Chondrocyte (in vitro differentiated cells): ENCODE measurements around the gene CDK5R1. TPM values are rescaled to one million over a fixed set of nuclear protein-coding genes. Genes with fewer than 3 reads are reported as not detected.

Experiments
- DNase-seq: peaks from one replicate; pipeline ENCODE4 v3.0.0; 2021; ENCODE audit warnings: mixed read lengths, low spot score
- H3K27ac Mint-ChIP-seq: one replicate; pipeline ENCODE4 v1.8.0; 2021; ENCODE audit warnings: mild to moderate bottlenecking, moderate library complexity, mixed read lengths; ENCODE audit not compliant: unreplicated experiment
- H3K27me3 Mint-ChIP-seq: 2 replicates; pipeline ENCODE4 v1.8.0; 2021; ENCODE audit warnings: low read depth, mixed read lengths
- H3K36me3 Mint-ChIP-seq: 2 replicates; pipeline ENCODE4 v1.8.0; 2021; ENCODE audit warnings: low read depth, mixed read lengths
- H3K4me1 Mint-ChIP-seq: 2 replicates; pipeline ENCODE4 v1.8.0; 2021; ENCODE audit warnings: low read depth, mild to moderate bottlenecking, mixed read lengths
- H3K4me3 Mint-ChIP-seq: one replicate; pipeline ENCODE4 v1.8.0; 2021; ENCODE audit warnings: mild to moderate bottlenecking, moderate library complexity, mixed read lengths; ENCODE audit not compliant: unreplicated experiment
- H3K9me3 Mint-ChIP-seq: 2 replicates; pipeline ENCODE4 v1.8.0; 2021; ENCODE audit warnings: low read depth, mixed read lengths
- CTCF ChIP-seq: fragments of 200-600 bp; sonication (generic); IDR thresholded peaks from 2 replicates; pipeline ENCODE4 v1.5.0; 2021; ENCODE audit warnings: antibody characterized with exemption, mild to moderate bottlenecking, moderate library complexity
- total RNA-seq: library from RNA; stranded (reverse); gene quantifications from 3 replicates; pipeline ENCODE4 v1.2.1, GENCODE V29; 2021

Gene CDK5R1
- total RNA-seq, 1 donor from 2014 or later: 2.1 TPM

GRCh38 chr17:32529604-32530003 lies 42.8 kb downstream of the CDK5R1 start:
- Mint-ChIP-seq H3K36me3 (peaks cover 10% of the 10 kb centered on the region), H3K4me1 (peaks cover 16% of the 10 kb centered on the region), H3K4me3 (no peak overlapping the region), H3K27ac (no peak overlapping the region), H3K9me3 (no peaks in the 10 kb centered on the region), H3K27me3 (no peaks in the 10 kb centered on the region)
- TF ChIP-seq CTCF: no peak
- DNase-seq: no peak

- peaks cover 15% of the 10 kb centered on the region for H3K4me1 Mint-ChIP-seq
- no peak for TF ChIP-seq CTCF
- H3K9me3 Mint-ChIP-seq: peaks cover 7% of the 10 kb centered on the region
- H3K4me3 Mint-ChIP-seq: no peak overlapping the region
- H3K27me3 Mint-ChIP-seq: no peaks in the 10 kb centered on the region
- peaks cover 12% of the 10 kb centered on the region for H3K36me3 Mint-ChIP-seq
- no peak for DNase-seq
- H3K27ac Mint-ChIP-seq: no peak overlapping the region
These were observed 46.5 kb downstream of the CDK5R1 start for GRCh38 chr17:32533296-32533695.

- H3K27me3 Mint-ChIP-seq: no peaks in the 10 kb centered on the region
- TF ChIP-seq CTCF: no peak
- H3K4me3 Mint-ChIP-seq: no peak overlapping the region
- DNase-seq: no peak
- H3K9me3 Mint-ChIP-seq: peaks cover 14% of the 10 kb centered on the region
- peak overlapping the region; percentile 84 for H3K27ac Mint-ChIP-seq
- peaks cover 15% of the 10 kb centered on the region for H3K4me1 Mint-ChIP-seq
- peaks cover 14% of the 10 kb centered on the region for H3K36me3 Mint-ChIP-seq
These were observed 50.2 kb downstream of the CDK5R1 start for GRCh38 chr17:32536736-32537643.

Other genes starting within 250 kb of the CDK5R1 start
- gene RHBDL3, start 221.2 kb upstream of the CDK5R1 start, total RNA-seq: 0.10 to 0.27 TPM (median 0.25 TPM) in 3 replicates
- gene C17orf75, start 144.8 kb upstream of the CDK5R1 start, total RNA-seq: 19.3 to 23.7 TPM (median 21.9 TPM) in 3 replicates
- 96.8 to 138 TPM (median 107 TPM) in 3 replicates for gene ZNF207, start 136.8 kb upstream of the CDK5R1 start, total RNA-seq
- 80.7 to 105 TPM (median 85.9 TPM) in 3 replicates for gene PSMD11, start 42.5 kb upstream of the CDK5R1 start, total RNA-seq